IMR-90 (cell line): ENCODE data around the gene ZBTB25. TPM values are rescaled to one million over a fixed set of nuclear protein-coding genes. Genes with fewer than 3 reads are reported as not detected.

Experiments used
- ATAC-seq: fragments of 200-7000 bp; cut with Tn5 transposase; 2 replicates; pipeline ENCODE4 v1.9.1; 2020; ENCODE audit warnings: low read depth, mild to moderate bottlenecking, moderate library complexity
- BruUV-seq: library from RNA; stranded (reverse); fragments of 400-500 nt; replicated peaks from 2 replicates; lab custom pipeline; 2021; lab: Mats Ljungman, UMichigan
- CTCF ChIA-PET: fragments of 300-600 bp; formaldehyde crosslinking; extraction: SDS; loops from one replicate; lab custom pipeline; 2021; ENCODE audit warnings: antibody characterized with exemption; lab: Yijun Ruan, JAX
- POLR2A ChIA-PET: fragments of 300-600 bp; sonication (Branson Sonifier 250); formaldehyde crosslinking; loops from one replicate; lab custom pipeline; 2022; ENCODE audit warnings: antibody characterized with exemption; ENCODE audit not compliant: unreplicated experiment; lab: Charles Lee
- DNase-seq: peaks from one replicate; pipeline ENCODE4 v3.0.0; 2013
- H2AFZ ChIP-seq: replicated peaks from 2 replicates; pipeline ENCODE3; 2013; ENCODE audit warnings: low read length, mild to moderate bottlenecking; ENCODE audit not compliant: poor library complexity
- H2AK5ac ChIP-seq: 2 replicates; pipeline ENCODE4 v1.6.1; 2013; ENCODE audit warnings: low read depth, low read length, inconsistent platforms
- H2AK9ac ChIP-seq: replicated peaks from 2 replicates; pipeline ENCODE3; 2013; ENCODE audit warnings: mild to moderate bottlenecking, low read depth, low read length, moderate library complexity; ENCODE audit not compliant: poor library complexity
- H2BK120ac ChIP-seq: 2 replicates; pipeline ENCODE4 v1.6.1; 2013; ENCODE audit warnings: low read depth, low read length, inconsistent platforms
- H2BK15ac ChIP-seq: 3 replicates; pipeline ENCODE4 v1.6.1; 2013; ENCODE audit warnings: low read depth, low read length, inconsistent platforms
- H2BK20ac ChIP-seq: 2 replicates; pipeline ENCODE4 v1.6.1; 2013; ENCODE audit warnings: low read depth, mild to moderate bottlenecking, inconsistent platforms, low read length, moderate library complexity
- H2BK5ac ChIP-seq: 2 replicates; pipeline ENCODE4 v1.6.1; 2013; ENCODE audit warnings: mild to moderate bottlenecking, low read depth, low read length, inconsistent platforms; ENCODE audit not compliant: poor library complexity, severe bottlenecking
- H3K14ac ChIP-seq: replicated peaks from 2 replicates; pipeline ENCODE4 v1.6.1; 2013; ENCODE audit warnings: low read depth, low read length, inconsistent platforms
- H3K18ac ChIP-seq: 2 replicates; pipeline ENCODE4 v1.6.1; 2013; ENCODE audit warnings: low read depth, low read length, control low read depth
- H3K23ac ChIP-seq: 2 replicates; pipeline ENCODE4 v1.6.1; 2013; ENCODE audit warnings: low read depth, low read length, inconsistent platforms
- H3K27ac ChIP-seq: 2 replicates; pipeline ENCODE4 v1.5.1; 2013; ENCODE audit warnings: mild to moderate bottlenecking, control low read depth, low read length; ENCODE audit not compliant: insufficient read depth
- H3K27me3 ChIP-seq: 2 replicates; pipeline ENCODE4 v1.6.1; 2013; ENCODE audit warnings: low read length; ENCODE audit not compliant: control insufficient read depth, insufficient read depth
- H3K36me3 ChIP-seq: 2 replicates; pipeline ENCODE4 v1.6.1; 2013; ENCODE audit warnings: low read length, mixed read lengths; ENCODE audit not compliant: control insufficient read depth, insufficient read depth
- H3K4ac ChIP-seq: 2 replicates; pipeline ENCODE4 v1.6.1; 2013; ENCODE audit warnings: low read depth, low read length, inconsistent platforms
- H3K4me1 ChIP-seq: 2 replicates; pipeline ENCODE4 v1.6.1; 2013; ENCODE audit warnings: low read length, mixed read lengths; ENCODE audit not compliant: control insufficient read depth, insufficient read depth
- H3K4me2 ChIP-seq: 2 replicates; pipeline ENCODE4 v1.6.1; 2013; ENCODE audit warnings: low read depth, mild to moderate bottlenecking, control low read depth, low read length, moderate library complexity
- H3K4me3 ChIP-seq: 2 replicates; pipeline ENCODE4 v1.5.1; 2013; ENCODE audit warnings: low read depth, mild to moderate bottlenecking, control low read depth, low read length, moderate library complexity; ENCODE audit not compliant: insufficient read depth
- H3K56ac ChIP-seq: 2 replicates; pipeline ENCODE4 v1.6.1; 2013; ENCODE audit warnings: low read length, inconsistent platforms; ENCODE audit not compliant: insufficient read depth; ENCODE audit errors: extremely low read depth
- H3K79me1 ChIP-seq, 2 experiments: 2 replicates each; pipeline ENCODE4 v1.6.1; 2013; ENCODE audit warnings: low read length in 2 of 2, inconsistent platforms in 1 of 2, low read depth in 1 of 2
- H3K9ac ChIP-seq: 2 replicates; pipeline ENCODE4 v1.6.1; 2013; ENCODE audit warnings: low read depth, low read length, control low read depth
- H3K9me1 ChIP-seq: 2 replicates; pipeline ENCODE4 v1.6.1; 2013; ENCODE audit warnings: low read length, inconsistent platforms; ENCODE audit not compliant: insufficient read depth
- H3K9me3 ChIP-seq: 2 replicates; pipeline ENCODE4 v1.6.1; 2013; ENCODE audit warnings: low read length; ENCODE audit not compliant: control insufficient read depth, insufficient read depth
- H4K20me1 ChIP-seq: 2 replicates; pipeline ENCODE4 v1.6.1; 2013; ENCODE audit warnings: low read length, inconsistent platforms; ENCODE audit not compliant: insufficient read depth
- H4K5ac ChIP-seq: 2 replicates; pipeline ENCODE4 v1.6.1; 2013; ENCODE audit warnings: mild to moderate bottlenecking, low read depth, low read length, control low read depth
- H4K8ac ChIP-seq, 2 experiments: 2 replicates each; pipeline ENCODE4 v1.6.1; 2013; ENCODE audit warnings: low read depth in 2 of 2, low read length in 2 of 2, control low read depth in 1 of 2, inconsistent platforms in 1 of 2
- H4K91ac ChIP-seq: 2 replicates; pipeline ENCODE4 v1.6.1; 2013; ENCODE audit warnings: low read depth, low read length, inconsistent platforms; ENCODE audit not compliant: insufficient read depth
- CEBPB ChIP-seq: IDR thresholded peaks from 2 replicates; pipeline ENCODE4 v1.6.1; 2012; ENCODE audit warnings: low read depth, low read length, improper control_type of control experiment
- CTCF ChIP-seq: conservative IDR thresholded peaks from 2 replicates; pipeline ENCODE4 v1.5.1; 2012; ENCODE audit warnings: mild to moderate bottlenecking, low read depth, low read length, improper control_type of control experiment
- FOS ChIP-seq: fragments of 150-350 bp; IDR thresholded peaks from 2 replicates; pipeline ENCODE4 v1.6.1; 2016; ENCODE audit warnings: low read depth, low read length
- MAFK ChIP-seq: IDR thresholded peaks from 2 replicates; pipeline ENCODE4 v1.6.1; 2012; ENCODE audit warnings: low read depth, low read length, improper control_type of control experiment
- MXI1 ChIP-seq: IDR thresholded peaks from 2 replicates; pipeline ENCODE4 v1.6.1; 2012; ENCODE audit warnings: low read depth, mild to moderate bottlenecking, low read length, moderate library complexity, borderline replicate concordance
- POLR2A ChIP-seq: IDR thresholded peaks from 2 replicates; pipeline ENCODE4 v1.6.1; 2012; ENCODE audit warnings: mild to moderate bottlenecking, low read depth, low read length
- RAD21 ChIP-seq: IDR thresholded peaks from 2 replicates; pipeline ENCODE4 v1.6.1; 2012; ENCODE audit warnings: low read length, improper control_type of control experiment
- RFX5 ChIP-seq: IDR thresholded peaks from 2 replicates; pipeline ENCODE4 v1.8.0; 2012; ENCODE audit warnings: low read depth, mild to moderate bottlenecking, low read length, moderate library complexity
- WGBS, 2 experiments: methylation state at CpG; one replicate each; pipeline versions ENCODE4 v1.1.5 to v1.1.7; 2013; ENCODE audit warnings: missing lambda C conversion rate in 2 of 2; ENCODE audit not compliant: insufficient read length in 1 of 2; ENCODE audit errors: extremely low coverage in 2 of 2; 5-methylcytosine and 5-hydroxymethylcytosine counted together
- dilution Hi-C: fragments of 300-500 bp; cut with HindIII; formaldehyde crosslinking; loops from one replicate; pipeline ENCODE4 v1.14.3; 2018; ENCODE audit warnings: low sequenced_read_pairs; ENCODE audit not compliant: unreplicated experiment
- in situ Hi-C: fragments of 300-500 bp; cut with MboI; formaldehyde crosslinking; loops from 3 replicates; pipeline ENCODE4 v1.14.3; 2019; ENCODE audit warnings: low sequenced_read_pairs, inconsistent platforms, mixed read lengths
- intact Hi-C: fragments of 100-400 bp; cut with micrococcal nuclease; formaldehyde crosslinking; loops from 2 replicates; pipeline ENCODE4 v1.10.0; 2022
- polyA plus RNA-seq, 3 experiments: library from polyadenylated mRNA; depleted of rRNA; stranded (reverse); fragments of >200 nt; gene quantifications; 2 replicates each; pipeline ENCODE4 v1.2.3, GENCODE V29; 2012; ENCODE audit warnings: low replicate concordance in 1 of 3
- total RNA-seq: library from RNA; depleted of rRNA; stranded (reverse); fragments of >200 nt; gene quantifications from 2 replicates; pipeline ENCODE4 v1.2.3, GENCODE V29; 2012

Gene ZBTB25
- total and polyA plus RNA-seq, 2 of the 4 experiments (the other 2 are of a cell fraction): 4.4 to 6.6 TPM

GRCh38 chr14:64520699-64521098 lies 17.1 kb upstream of the ZBTB25 start:
- no TSS peak for BruUV-seq
- Histone ChIP-seq H2BK120ac (no peak overlapping the region), H3K79me1 (peaks cover 24 to 58% of the 10 kb centered on the region in 2 experiments), H3K36me3 (peaks cover 17% of the 10 kb centered on the region), H3K4ac (no peak overlapping the region), H3K9me1 (peaks cover 11% of the 10 kb centered on the region; the same call in 1 of the 2 replicates), H2AK5ac (no peak overlapping the region), H2BK15ac (no peak overlapping the region), H4K91ac (no peak overlapping the region), H4K5ac (no peak overlapping the region), H4K8ac (no peak overlapping the region), H3K4me2 (no peak overlapping the region), H2AK9ac (no peak overlapping the region), H2BK5ac (no peak overlapping the region), H3K9ac (no peak overlapping the region), H3K9me3 (no peaks in the 10 kb centered on the region), H3K14ac (no peak overlapping the region), H3K23ac (no peak overlapping the region), H2BK20ac (no peak overlapping the region), H3K56ac (no peak overlapping the region), H3K4me1 (peaks cover 3% of the 10 kb centered on the region; the same call in 1 of the 2 replicates), H2AFZ (no peak overlapping the region), H4K20me1 (peaks cover 70% of the 10 kb centered on the region), H3K18ac (no peak overlapping the region), H3K27me3 (no peaks in the 10 kb centered on the region), H3K4me3 (no peak overlapping the region), H3K27ac (no peak overlapping the region)
- ChIA-PET POLR2A (no interaction called here), CTCF (no interaction called here)
- intact Hi-C loops: no loop called here
- TF ChIP-seq FOS (no peak), CEBPB (peak; percentile 73), CTCF (no peak), MAFK (no peak), POLR2A (no peak), RAD21 (no peak), RFX5 (no peak), MXI1 (no peak)
- ATAC-seq (no peak), DNase-seq (no peak)
- dilution Hi-C loops: no loop called here
- no CpG with 5 or more reads among the region's 4 CpGs for WGBS, 2 experiments
- in situ Hi-C loops: no loop called here
